ENCODE results near the gene ODC1. TPM values are rescaled to one million over a fixed set of nuclear protein-coding genes. Genes with fewer than 3 reads are reported as not detected.

ODC1 gene
- total RNA-seq, 4 donors from 2014 or later: 70.1 to 158 (median 94.8) TPM

GRCh38 chr2:10405448-10405847 is 42.7 kb downstream of the ODC1 start:
- peak overlapping the region; percentile 52 to 87 (median 68) for H3K27ac ChIP-seq
- no peaks in the 10 kb centered on the region for H3K9me3 ChIP-seq
- H3K36me3 ChIP-seq: no peaks in the 10 kb centered on the region
- no peak for DNase-seq (ENCODE audit: low spot score in 2 of 2)
- peak in 1 of 2 donors; percentile 20 for TF ChIP-seq POLR2A (IDR thresholded peaks at IDR 0.05)
- no peak for TF ChIP-seq CTCF (IDR thresholded peaks at IDR 0.05)
- peak; percentile 49 to 72 for TF ChIP-seq EP300 (IDR thresholded peaks at IDR 0.05)
- H3K27me3 ChIP-seq: no peaks in the 10 kb centered on the region
- 59 to 64% methylated on average over 9 to 12 of the region's 13 CpGs for WGBS, 2 donors
- peak overlapping the region in 1 of 4 donors; percentile 21 for H3K4me3 ChIP-seq
- peaks cover 0 to 67% (median 50%) of the 10 kb centered on the region in 4 donors for H3K4me1 ChIP-seq

- H3K27me3 ChIP-seq: no peaks in the 10 kb centered on the region
- H3K4me3 ChIP-seq: no peak overlapping the region
- H3K9me3 ChIP-seq: no peaks in the 10 kb centered on the region
- no peak for DNase-seq (ENCODE audit: low spot score in 2 of 2)
- peaks cover 0 to 71% (median 49%) of the 10 kb centered on the region in 4 donors for H3K4me1 ChIP-seq
- peak overlapping the region; percentile 52 to 87 (median 68) for H3K27ac ChIP-seq
- 49 to 66% methylated on average over 20 of the region's 20 CpGs for WGBS, 2 donors
- H3K36me3 ChIP-seq: no peaks in the 10 kb centered on the region
- TF ChIP-seq POLR2A (IDR thresholded peaks at IDR 0.05): no peak
Measured at GRCh38 chr2:10404324-10405143, 43.6 kb downstream of the ODC1 start.

- Histone ChIP-seq H3K4me3 (no peak overlapping the region), H3K9me3 (no peaks in the 10 kb centered on the region), H3K4me1 (peaks cover 0 to 53% (median 36%) of the 10 kb centered on the region in 4 donors), H3K27ac (no peak overlapping the region), H3K36me3 (no peaks in the 10 kb centered on the region), H3K27me3 (no peaks in the 10 kb centered on the region)
- 74 to 90% methylated on average over 8 of the region's 8 CpGs for WGBS, 2 donors
- TF ChIP-seq CTCF (IDR thresholded peaks at IDR 0.05) (no peak), POLR2A (IDR thresholded peaks at IDR 0.05) (no peak), EP300 (IDR thresholded peaks at IDR 0.05) (no peak)
- no peak for DNase-seq (ENCODE audit: low spot score in 2 of 2)
Measured at GRCh38 chr2:10402653-10403215, 45.4 kb downstream of the ODC1 start.

GRCh38 chr2:10402062-10402585 is 46.0 kb downstream of the ODC1 start:
- H3K4me1 ChIP-seq: peaks cover 0 to 47% (median 30%) of the 10 kb centered on the region in 4 donors
- H3K27me3 ChIP-seq: no peaks in the 10 kb centered on the region
- no peak for DNase-seq (ENCODE audit: low spot score in 2 of 2)
- H3K9me3 ChIP-seq: no peaks in the 10 kb centered on the region
- peaks cover 0 to 5% (median 0%) of the 10 kb centered on the region in 3 donors for H3K36me3 ChIP-seq
- H3K27ac ChIP-seq: no peak overlapping the region
- 85 to 92% methylated on average over 14 of the region's 14 CpGs for WGBS, 2 donors
- TF ChIP-seq POLR2A (IDR thresholded peaks at IDR 0.05): no peak
- H3K4me3 ChIP-seq: no peak overlapping the region

GRCh38 chr2:10400978-10401951 is 46.9 kb downstream of the ODC1 start:
- DNase-seq (ENCODE audit: low spot score in 2 of 2): no peak
- Histone ChIP-seq H3K4me1 (peaks cover 0 to 38% (median 24%) of the 10 kb centered on the region in 4 donors), H3K36me3 (peaks cover 0 to 5% (median 0%) of the 10 kb centered on the region in 3 donors), H3K4me3 (no peak overlapping the region), H3K9me3 (no peaks in the 10 kb centered on the region), H3K27me3 (no peaks in the 10 kb centered on the region), H3K27ac (peak overlapping the region in 3 of 4 donors; percentile 26 to 62 (median 28))
- TF ChIP-seq EP300 (IDR thresholded peaks at IDR 0.05) (no peak), CTCF (IDR thresholded peaks at IDR 0.05) (no peak), POLR2A (IDR thresholded peaks at IDR 0.05) (no peak)
- WGBS, 2 donors: 82 to 83% methylated on average over 17 to 20 of the region's 21 CpGs

All from tibial nerve (tissue), 4 donors.